ENCODE data around the gene HRH3.

HRH3 gene

GRCh38 chr20:62229667-62230066 lies 9.6 kb upstream of the HRH3 start:
- no peak for DNase-seq (ENCODE audit: low spot score)

- no peak for DNase-seq (ENCODE audit: low spot score)
Measured at GRCh38 chr20:62228982-62229545, 9.0 kb upstream of the HRH3 start.

- DNase-seq (ENCODE audit: low spot score) = no peak
Measured at GRCh38 chr20:62227977-62228958, 8.2 kb upstream of the HRH3 start.

GRCh38 chr20:62227591-62227976 lies 7.5 kb upstream of the HRH3 start:
- no peak for DNase-seq (ENCODE audit: low spot score)

GRCh38 chr20:62226707-62227590 lies 6.9 kb upstream of the HRH3 start:
- no peak for DNase-seq (ENCODE audit: low spot score)

- DNase-seq (ENCODE audit: low spot score) = no peak
Measured at GRCh38 chr20:62225820-62226635, 6.0 kb upstream of the HRH3 start.

GRCh38 chr20:62225026-62225425 lies 4.9 kb upstream of the HRH3 start:
- no peak for DNase-seq (ENCODE audit: low spot score)

GRCh38 chr20:62224113-62224855 lies 4.2 kb upstream of the HRH3 start:
- no peak for DNase-seq (ENCODE audit: low spot score)

GRCh38 chr20:62223571-62223970 lies 3.5 kb upstream of the HRH3 start:
- DNase-seq (ENCODE audit: low spot score) = no peak

- DNase-seq (ENCODE audit: low spot score) = no peak
Measured at GRCh38 chr20:62222972-62223371, 2.9 kb upstream of the HRH3 start.

- DNase-seq (ENCODE audit: low spot score) = no peak
Measured at GRCh38 chr20:62222266-62222850, 2.3 kb upstream of the HRH3 start.

- no peak for DNase-seq (ENCODE audit: low spot score)
Measured at GRCh38 chr20:62220666-62221568, 839 bp upstream of the HRH3 start.

GRCh38 chr20:62219101-62219991 lies 732 bp downstream of the HRH3 start:
- no peak for DNase-seq (ENCODE audit: low spot score)

GRCh38 chr20:62217913-62218773 lies 1.9 kb downstream of the HRH3 start:
- DNase-seq (ENCODE audit: low spot score) = no peak

- no peak for DNase-seq (ENCODE audit: low spot score)
Measured at GRCh38 chr20:62216636-62217566, 3.2 kb downstream of the HRH3 start.

GRCh38 chr20:62215991-62216635 lies 4.0 kb downstream of the HRH3 start:
- no peak for DNase-seq (ENCODE audit: low spot score)
